K562 (cell line): ENCODE data around the gene AGPAT1. TPM values are rescaled to one million over a fixed set of nuclear protein-coding genes. Genes with fewer than 3 reads are reported as not detected.

ENCODE experiments used
- CBX1 ChIP-seq: sonication (generic); IDR thresholded peaks from 2 replicates; pipeline ENCODE4 v1.6.1; 2016; ENCODE audit warnings: antibody characterized with exemption, low read depth, mild to moderate bottlenecking
- COPS2 ChIP-seq: fragments of 450-650 bp; conservative IDR thresholded peaks from 2 replicates; pipeline ENCODE4 v1.6.1; 2016; ENCODE audit warnings: mild to moderate bottlenecking, moderate library complexity
- DDX20 ChIP-seq: fragments of 450-650 bp; IDR thresholded peaks from 2 replicates; pipeline ENCODE4 v1.6.1; 2016; ENCODE audit warnings: missing genetic modification characterization, low read depth, mild to moderate bottlenecking, missing compliant biosample characterization, moderate library complexity
- HDAC1 ChIP-seq, 2 experiments: fragments of 450-650 bp; IDR thresholded peaks; 2 replicates each; pipeline ENCODE4 v1.6.1; 2016 to 2017; ENCODE audit warnings: inconsistent platforms in 1 of 2, mild to moderate bottlenecking in 1 of 2, moderate library complexity in 1 of 2
- HDAC8 ChIP-seq: fragments of 450-650 bp; IDR thresholded peaks from 2 replicates; pipeline ENCODE4 v1.6.1; 2016; ENCODE audit warnings: mild to moderate bottlenecking, missing genetic modification characterization, moderate library complexity, missing compliant biosample characterization
- HSF4 ChIP-seq: fragments of 250-450 bp; sonication (Bioruptor Pico); IDR thresholded peaks from 2 replicates; pipeline ENCODE4 v2.1.2; 2022; ENCODE audit warnings: mild to moderate bottlenecking, moderate library complexity, borderline replicate concordance
- ILF3 ChIP-seq: fragments of 450-650 bp; IDR thresholded peaks from 2 replicates; pipeline ENCODE4 v1.6.1; 2018; ENCODE audit warnings: antibody characterized with exemption, mild to moderate bottlenecking, moderate library complexity, borderline replicate concordance
- NFIC ChIP-seq: fragments of 450-650 bp; IDR thresholded peaks from 2 replicates; pipeline ENCODE4 v1.6.1; 2017; ENCODE audit warnings: mild to moderate bottlenecking, inconsistent platforms
- SPI1 ChIP-seq: IDR thresholded peaks from 2 replicates; pipeline ENCODE4 v1.6.1; 2011; ENCODE audit warnings: low read depth, low read length, control low read depth, borderline replicate concordance
- TBL1XR1 ChIP-seq, 2 experiments: IDR thresholded peaks; 2 replicates each; pipeline ENCODE4 v1.6.1; 2012; ENCODE audit warnings: improper control_type of control experiment in 2 of 2, low read length in 2 of 2, mild to moderate bottlenecking in 1 of 2
- U2AF2 ChIP-seq: fragments of 200-400 bp; formaldehyde crosslinking; optimal IDR thresholded peaks from 2 replicates; pipeline ENCODE3; 2017; ENCODE audit warnings: low read depth, mild to moderate bottlenecking, low read length
- ZNF140 ChIP-seq: fragments of 250-450 bp; sonication (Bioruptor Pico); IDR thresholded peaks from 2 replicates; pipeline ENCODE4 v1.8.0; 2021; ENCODE audit warnings: moderate library complexity, mild to moderate bottlenecking, inconsistent platforms
- ZNF212 ChIP-seq: fragments of 450-650 bp; formaldehyde crosslinking; IDR thresholded peaks from 2 replicates; pipeline ENCODE4 v1.4.0; 2020; ENCODE audit warnings: mild to moderate bottlenecking
- ZNF23 ChIP-seq: fragments of 250-450 bp; sonication (Bioruptor Pico); IDR thresholded peaks from 2 replicates; pipeline ENCODE4 v1.4.0; 2020; ENCODE audit warnings: mild to moderate bottlenecking
- ZNF444 ChIP-seq: fragments of 250-450 bp; sonication (Bioruptor Pico); IDR thresholded peaks from 2 replicates; pipeline ENCODE4 v1.4.0; 2020; ENCODE audit warnings: mild to moderate bottlenecking, moderate library complexity
- ZNF507 ChIP-seq: conservative IDR thresholded peaks from 2 replicates; pipeline ENCODE4 v1.6.1; 2017; ENCODE audit warnings: missing genetic modification characterization, missing compliant biosample characterization
- ZNF583 ChIP-seq: fragments of 250-450 bp; sonication (Bioruptor Pico); IDR thresholded peaks from 2 replicates; pipeline ENCODE4 v1.4.0; 2020
- ZNF77 ChIP-seq: fragments of 250-450 bp; sonication (Bioruptor Pico); IDR thresholded peaks from 2 replicates; pipeline ENCODE4 v1.5.0; 2020
- ZNF79 ChIP-seq: fragments of 250-450 bp; sonication (Bioruptor Pico); IDR thresholded peaks from 2 replicates; pipeline ENCODE4 v1.4.0; 2020; ENCODE audit warnings: low read depth, mild to moderate bottlenecking, moderate library complexity
- polyA plus RNA-seq, 8 experiments: library from polyadenylated mRNA; depleted of rRNA in 4 of 8; stranded (reverse) in 5 of 8; unstranded in 3 of 8; fragments of >200 nt; fragmentation: Nextera tagmentation in 2 of 8; fragmentation: Illumina TruSeq in 1 of 8; extraction: Ambion mirVana in 2 of 8; extraction: Trizol in 1 of 8; gene quantifications; 2 replicates each; pipeline versions ENCODE4 v1.2.1 to v1.2.3, GENCODE V29; 2011 to 2014; ENCODE audit warnings: inconsistent platforms in 1 of 8, missing spikeins in 1 of 8
- total RNA-seq, 7 experiments: library from RNA; depleted of rRNA in 6 of 7; stranded (reverse); fragments of >200 nt in 6 of 7; fragmentation: Illumina TruSeq in 2 of 7; extraction: Trizol in 2 of 7; gene quantifications; 2 replicates each; pipeline versions ENCODE4 v1.2.1 to v1.2.3, GENCODE V29; 2011 to 2021; ENCODE audit warnings: low replicate concordance in 1 of 7
- TF ChIP-seq, protein P1 (sequence below): fragments of 250-450 bp; sonication (Bioruptor Pico); IDR thresholded peaks from 2 replicates; pipeline ENCODE4 v1.8.0; 2021; ENCODE audit warnings: moderate library complexity, mild to moderate bottlenecking, inconsistent platforms
- TF ChIP-seq, protein P2 (sequence below), 3 experiments: fragments of 200-800 bp in 1 of 3; sonication (Bioruptor generic) in 1 of 3; sonication (generic) in 1 of 3; formaldehyde crosslinking in 1 of 3; IDR thresholded peaks; 2 replicates each; pipeline versions ENCODE4 v1.6.1 to v1.8.0; 2016 to 2022; ENCODE audit warnings: mild to moderate bottlenecking in 2 of 3, missing compliant biosample characterization in 2 of 3, missing genetic modification characterization in 2 of 3, missing genetic modification reagents in 1 of 3
- TF ChIP-seq, protein P3 (sequence below), 2 experiments: IDR thresholded peaks; 2 replicates each; pipeline ENCODE4 v1.6.1; 2011; ENCODE audit warnings: borderline replicate concordance in 1 of 2, control low read depth in 1 of 2, low read depth in 1 of 2, low read length in 1 of 2, mild to moderate bottlenecking in 1 of 2, mixed read lengths in 1 of 2, moderate library complexity in 1 of 2; ENCODE audit not compliant: insufficient read depth in 1 of 2, insufficient read length in 1 of 2, poor library complexity in 1 of 2, severe bottlenecking in 1 of 2; ENCODE audit errors: extremely low read depth in 1 of 2
- TF ChIP-seq, protein P4 (sequence below): fragments of 250-450 bp; sonication (Bioruptor Pico); IDR thresholded peaks from 2 replicates; pipeline ENCODE4 v1.8.0; 2021; ENCODE audit warnings: mild to moderate bottlenecking, moderate library complexity

The AGPAT1 gene
- total and polyA plus RNA-seq, 9 of the 15 experiments (the other 6 are each of a cell fraction or from before 2014, with no cell fraction given), result 37.9 to 176 (median 69.4) TPM

DNA sequence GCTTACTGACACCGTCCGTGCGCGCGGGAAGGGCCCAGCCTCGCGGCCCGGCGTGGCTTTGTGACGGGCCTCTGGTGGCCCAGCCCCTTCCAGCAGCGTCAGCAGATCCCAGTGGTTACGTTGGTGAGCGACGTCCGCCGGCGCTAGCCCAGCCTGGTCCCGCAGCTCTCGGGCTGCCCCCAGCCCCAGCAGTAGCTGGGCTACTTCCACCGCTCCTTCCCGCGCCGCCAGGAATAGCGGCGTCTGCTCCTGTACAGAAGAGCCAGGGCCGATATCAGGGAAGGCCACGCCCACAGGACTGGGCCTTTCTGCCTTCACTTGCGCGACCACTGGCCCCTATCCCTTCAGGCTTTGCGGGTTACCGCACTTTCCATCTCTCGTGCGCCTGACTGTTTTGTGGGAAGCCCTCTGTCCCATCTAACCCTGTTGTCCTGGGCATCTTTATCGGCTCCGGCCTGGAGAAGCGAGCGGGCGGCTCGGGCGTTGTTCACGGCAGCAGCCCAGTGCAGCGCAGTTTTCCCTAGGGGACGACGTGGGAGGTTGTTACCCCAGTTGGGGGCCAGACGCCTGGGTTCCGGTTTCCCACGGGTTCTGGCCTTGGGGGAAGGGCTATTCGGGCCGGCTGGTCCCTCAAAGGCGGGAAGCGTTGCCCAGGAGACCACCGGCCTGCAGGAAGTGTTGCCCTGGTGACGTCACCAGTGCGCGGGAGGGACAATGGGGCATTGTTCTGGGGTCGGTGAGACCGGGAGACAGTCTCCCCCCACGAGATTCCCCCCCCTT, 20.2 kb upstream of the AGPAT1 start (continued):
- TF ChIP-seq CBX1 (no peak), TBL1XR1 (IDR thresholded peaks at IDR 0.05; ENCODE audit: low read length in 2 of 2) (peak; percentile 31 to 66; a peak in 2 of 4 replicates), ZNF444 (no peak), U2AF2 (no peak), COPS2 (no peak), ZNF212 (CRISPR knock-in tag) (no peak; the same call in 1 of the 2 replicates), ZNF140 (CRISPR knock-in tag) (no peak), ZNF23 (CRISPR knock-in tag) (no peak), SPI1 (0 out of 2 replicates have a peak, but pooled peaks have one; percentile 14), ZNF77 (no peak), ILF3 (peak; percentile 13; the same call in 1 of the 2 replicates), ZNF79 (CRISPR knock-in tag) (no peak), HDAC1 (IDR thresholded peaks at IDR 0.05) (peak in 1 of 2 experiments; percentile 8; a peak in 1 of 4 replicates), DDX20 (tag) (no peak), HDAC8 (tag) (no peak; the same call in 1 of the 2 replicates), NFIC (peak; percentile 9; the same call in 1 of the 2 replicates), HSF4 (no peak), ZNF583 (CRISPR knock-in tag) (0 out of 2 replicates have a peak, but pooled peaks have one; percentile 8), ZNF507 (tag) (no peak)
- TF ChIP-seq, protein P1, sequence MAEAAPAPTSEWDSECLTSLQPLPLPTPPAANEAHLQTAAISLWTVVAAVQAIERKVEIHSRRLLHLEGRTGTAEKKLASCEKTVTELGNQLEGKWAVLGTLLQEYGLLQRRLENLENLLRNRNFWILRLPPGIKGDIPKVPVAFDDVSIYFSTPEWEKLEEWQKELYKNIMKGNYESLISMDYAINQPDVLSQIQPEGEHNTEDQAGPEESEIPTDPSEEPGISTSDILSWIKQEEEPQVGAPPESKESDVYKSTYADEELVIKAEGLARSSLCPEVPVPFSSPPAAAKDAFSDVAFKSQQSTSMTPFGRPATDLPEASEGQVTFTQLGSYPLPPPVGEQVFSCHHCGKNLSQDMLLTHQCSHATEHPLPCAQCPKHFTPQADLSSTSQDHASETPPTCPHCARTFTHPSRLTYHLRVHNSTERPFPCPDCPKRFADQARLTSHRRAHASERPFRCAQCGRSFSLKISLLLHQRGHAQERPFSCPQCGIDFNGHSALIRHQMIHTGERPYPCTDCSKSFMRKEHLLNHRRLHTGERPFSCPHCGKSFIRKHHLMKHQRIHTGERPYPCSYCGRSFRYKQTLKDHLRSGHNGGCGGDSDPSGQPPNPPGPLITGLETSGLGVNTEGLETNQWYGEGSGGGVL, result no peak
- TF ChIP-seq, protein P2, sequence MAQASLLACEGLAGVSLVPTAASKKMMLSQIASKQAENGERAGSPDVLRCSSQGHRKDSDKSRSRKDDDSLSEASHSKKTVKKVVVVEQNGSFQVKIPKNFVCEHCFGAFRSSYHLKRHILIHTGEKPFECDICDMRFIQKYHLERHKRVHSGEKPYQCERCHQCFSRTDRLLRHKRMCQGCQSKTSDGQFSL (CRISPR knock-in tag; IDR thresholded peaks at IDR 0.05), result no peak
- TF ChIP-seq, protein P2 (tag; IDR thresholded peaks at IDR 0.05), result no peak; a peak in 1 of 4 replicates
- TF ChIP-seq, protein P3, sequence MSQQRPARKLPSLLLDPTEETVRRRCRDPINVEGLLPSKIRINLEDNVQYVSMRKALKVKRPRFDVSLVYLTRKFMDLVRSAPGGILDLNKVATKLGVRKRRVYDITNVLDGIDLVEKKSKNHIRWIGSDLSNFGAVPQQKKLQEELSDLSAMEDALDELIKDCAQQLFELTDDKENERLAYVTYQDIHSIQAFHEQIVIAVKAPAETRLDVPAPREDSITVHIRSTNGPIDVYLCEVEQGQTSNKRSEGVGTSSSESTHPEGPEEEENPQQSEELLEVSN (IDR thresholded peaks at IDR 0.05; ENCODE audit: borderline replicate concordance in 1 of 2, extremely low read depth in 1 of 2, insufficient read depth in 1 of 2, insufficient read length in 1 of 2, low read depth in 1 of 2, low read length in 1 of 2, poor library complexity in 1 of 2, severe bottlenecking in 1 of 2), result peak; percentile 89 to 96
- TF ChIP-seq, protein P4, sequence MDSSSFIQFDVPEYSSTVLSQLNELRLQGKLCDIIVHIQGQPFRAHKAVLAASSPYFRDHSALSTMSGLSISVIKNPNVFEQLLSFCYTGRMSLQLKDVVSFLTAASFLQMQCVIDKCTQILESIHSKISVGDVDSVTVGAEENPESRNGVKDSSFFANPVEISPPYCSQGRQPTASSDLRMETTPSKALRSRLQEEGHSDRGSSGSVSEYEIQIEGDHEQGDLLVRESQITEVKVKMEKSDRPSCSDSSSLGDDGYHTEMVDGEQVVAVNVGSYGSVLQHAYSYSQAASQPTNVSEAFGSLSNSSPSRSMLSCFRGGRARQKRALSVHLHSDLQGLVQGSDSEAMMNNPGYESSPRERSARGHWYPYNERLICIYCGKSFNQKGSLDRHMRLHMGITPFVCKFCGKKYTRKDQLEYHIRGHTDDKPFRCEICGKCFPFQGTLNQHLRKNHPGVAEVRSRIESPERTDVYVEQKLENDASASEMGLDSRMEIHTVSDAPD, result no peak
